Measurements from ENCODE around the gene FNDC3B.

FNDC3B gene

GRCh38 chr3:172137287-172138192 lies 98.2 kb downstream of the FNDC3B start:
- no peak for DNase-seq (ENCODE audit: low spot score)

- no peak for DNase-seq (ENCODE audit: low spot score)
These were observed 98.8 kb downstream of the FNDC3B start for GRCh38 chr3:172138193-172138537.

GRCh38 chr3:172138792-172139507 lies 99.6 kb downstream of the FNDC3B start:
- DNase-seq (ENCODE audit: low spot score): peak; percentile 8

DNA sequence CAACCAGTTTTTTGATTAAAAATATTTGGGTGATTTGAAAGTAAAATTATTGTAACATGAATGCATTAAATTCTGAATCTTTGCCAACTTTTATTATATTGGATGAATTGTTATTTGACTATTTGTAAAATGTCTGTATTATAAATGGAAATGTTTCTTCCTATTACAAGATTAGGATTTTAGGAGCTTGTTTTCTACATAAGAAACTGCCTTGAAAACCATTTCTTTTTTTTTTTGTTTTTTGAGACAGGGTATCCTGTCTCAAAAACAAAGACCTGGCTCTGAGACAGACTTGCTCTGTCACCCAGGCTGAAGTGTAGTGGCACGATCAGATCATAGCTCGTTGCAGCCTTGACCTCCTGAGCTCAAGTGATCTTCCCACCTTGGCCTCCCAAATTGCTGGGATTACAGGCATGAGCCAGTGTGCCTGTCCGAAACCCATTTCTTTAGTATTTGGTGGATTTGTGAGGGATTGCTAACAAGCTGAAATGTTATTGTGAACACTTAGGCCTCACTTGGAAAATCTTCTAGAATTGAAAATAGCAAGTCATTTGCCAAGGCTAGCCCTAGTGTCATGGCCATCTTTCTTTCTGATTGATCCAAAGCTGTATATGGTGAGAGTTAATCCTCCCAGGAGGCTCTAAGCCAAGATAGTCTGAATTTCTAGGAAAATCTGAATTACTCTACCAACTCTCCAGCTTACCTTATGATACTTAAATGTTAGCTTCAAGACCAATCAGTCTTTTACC lies 100.3 kb downstream of the FNDC3B start:
- no peak for DNase-seq (ENCODE audit: low spot score)

DNA sequence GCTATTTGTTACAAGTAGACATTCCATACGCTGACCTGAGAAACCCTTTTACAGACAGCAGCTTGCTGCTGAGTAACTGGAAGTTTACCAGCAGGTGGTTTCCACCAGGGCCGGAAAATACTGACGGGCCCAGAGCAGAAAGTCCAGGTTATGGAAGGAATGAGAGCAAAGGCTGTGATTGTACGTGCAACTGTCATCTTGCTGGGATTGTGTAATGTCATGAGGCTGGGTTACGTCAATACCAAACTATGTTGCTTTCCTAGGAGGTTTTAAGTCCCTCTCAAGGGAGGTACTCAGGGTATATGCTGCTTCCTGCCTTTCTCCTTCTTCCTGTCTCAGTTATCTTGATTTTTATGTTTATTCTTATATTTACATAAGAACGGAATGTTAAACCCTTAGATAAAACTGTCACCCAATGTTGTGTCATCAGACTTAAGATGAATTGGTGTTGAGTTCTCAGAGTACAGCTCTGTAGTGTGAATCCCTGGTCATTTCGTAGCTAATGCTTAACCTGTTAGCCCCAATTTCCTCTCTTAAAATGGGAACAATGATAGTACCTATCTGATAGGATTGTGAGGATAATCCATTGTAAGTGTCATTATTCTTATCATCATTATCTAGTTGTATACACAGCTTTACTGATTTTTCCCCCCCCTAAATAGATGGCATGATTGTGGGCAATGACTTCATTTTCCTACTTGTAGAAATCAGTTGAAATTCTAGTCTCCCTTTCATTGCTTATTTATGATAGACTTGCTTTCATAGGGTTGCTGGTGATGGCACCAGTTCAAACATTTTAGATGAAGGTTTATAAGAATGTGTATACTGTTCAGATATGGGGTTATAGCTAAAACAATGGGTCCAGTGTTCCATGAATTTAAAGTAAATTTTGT lies 101.4 kb downstream of the FNDC3B start:
- no peak for DNase-seq (ENCODE audit: low spot score)

DNA sequence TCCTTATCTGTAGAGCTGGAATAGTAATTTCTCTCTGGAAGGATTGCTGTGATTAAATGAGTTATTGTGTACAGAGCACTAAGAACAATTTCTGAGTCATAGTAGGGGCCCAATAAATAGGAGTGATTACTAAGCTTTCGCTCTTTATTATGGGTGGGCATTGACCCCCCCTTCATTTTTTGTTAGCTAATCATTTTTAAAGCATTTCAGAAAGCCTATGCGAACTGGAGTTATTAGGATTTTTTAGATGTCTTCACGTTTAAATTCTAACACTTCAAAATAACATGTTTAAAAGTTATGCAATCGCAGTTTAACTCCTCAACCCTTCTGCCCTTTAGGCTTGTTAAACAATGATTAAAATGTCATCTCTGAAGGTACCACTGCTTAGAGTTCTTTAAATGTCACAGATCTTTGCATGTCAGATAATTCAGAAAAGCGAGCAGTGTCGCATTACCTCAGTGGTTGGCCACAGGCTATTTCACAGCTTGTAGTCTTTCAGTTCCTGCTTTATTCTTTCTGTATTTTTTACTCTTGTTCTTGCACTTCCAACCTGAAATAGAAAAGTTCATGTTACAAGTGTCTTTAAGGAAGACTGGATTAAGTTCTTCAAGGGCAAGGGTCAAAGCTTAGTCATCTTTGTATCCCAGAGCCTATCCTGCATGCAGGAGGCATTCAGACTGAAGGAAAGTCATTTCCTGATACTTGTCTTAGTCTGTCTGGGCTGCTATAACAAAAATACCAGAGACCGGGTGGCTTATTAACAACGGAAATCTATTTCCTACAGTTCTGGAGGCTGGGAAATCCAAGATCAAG lies 102.9 kb downstream of the FNDC3B start:
- no peak for DNase-seq (ENCODE audit: low spot score)

GRCh38 chr3:172142864-172143451 lies 103.6 kb downstream of the FNDC3B start:
- DNase-seq (ENCODE audit: low spot score): no peak

DNA sequence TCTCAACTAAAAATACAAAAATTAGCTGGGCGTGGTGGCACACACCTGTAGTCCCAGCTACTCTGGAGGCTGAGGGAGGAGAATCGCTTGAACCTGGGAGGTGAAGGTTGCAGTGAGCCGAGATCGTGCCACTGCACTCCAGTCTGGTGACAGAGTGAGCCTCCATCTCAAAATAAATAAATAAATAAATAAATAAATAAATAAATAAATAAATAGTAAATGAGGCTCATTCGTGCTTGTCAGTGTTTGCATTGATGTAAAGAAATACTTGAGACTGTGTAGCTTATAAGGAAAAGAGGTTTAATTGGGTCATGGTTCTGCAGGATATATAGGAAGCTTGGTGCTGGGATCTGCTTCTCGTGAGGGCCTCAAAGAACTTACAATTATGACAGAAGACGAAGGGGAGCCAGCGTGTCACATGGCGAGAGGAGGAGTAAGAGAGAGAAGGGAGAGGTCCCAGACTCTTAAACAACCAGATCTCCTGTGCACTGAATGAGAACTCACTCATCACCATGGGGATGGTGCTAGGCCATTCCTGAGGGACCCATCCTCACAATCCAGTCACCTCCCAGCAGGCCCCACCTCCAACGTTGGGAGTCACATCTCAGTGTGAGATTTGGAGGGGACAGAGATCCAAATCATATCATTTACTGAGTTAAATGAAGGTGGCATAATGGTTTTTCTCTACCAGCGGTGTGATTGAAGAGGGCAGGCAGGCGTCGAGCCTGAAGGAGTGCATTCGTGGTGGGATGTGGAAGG lies 104.5 kb downstream of the FNDC3B start:
- DNase-seq (ENCODE audit: low spot score): no peak

- no peak for DNase-seq (ENCODE audit: low spot score)
These were observed 105.2 kb downstream of the FNDC3B start for GRCh38 chr3:172144601-172145000.

DNA sequence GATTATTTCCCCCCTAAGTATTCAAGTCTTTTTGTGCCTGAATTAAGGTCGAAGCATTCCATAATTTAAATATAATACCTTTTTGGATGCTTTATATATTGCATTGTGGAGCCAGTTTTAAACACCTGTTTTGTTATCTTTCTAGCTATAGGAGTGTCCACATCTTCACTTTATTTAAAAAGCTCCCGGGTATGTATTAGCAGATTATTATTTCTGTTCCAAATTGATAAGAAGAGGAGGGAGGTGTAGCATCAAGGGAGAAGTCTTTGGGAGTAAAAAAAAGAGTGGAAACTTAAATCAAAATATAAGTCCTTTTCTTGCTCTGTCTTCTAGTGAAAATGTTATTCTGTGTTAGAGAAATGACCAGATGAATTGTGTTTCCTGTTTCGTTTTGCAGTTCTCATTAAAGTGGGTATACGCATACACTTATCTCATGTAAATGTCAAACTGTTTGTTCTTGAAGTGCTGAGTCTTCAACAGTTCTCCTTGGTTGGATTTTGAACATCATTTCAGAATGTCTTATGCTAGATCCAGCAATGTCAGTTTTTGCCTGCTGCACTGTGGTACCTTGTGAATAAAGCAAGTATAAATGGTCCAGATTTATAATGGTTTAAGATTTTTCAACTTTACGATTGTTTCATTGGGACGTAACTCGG lies 105.8 kb downstream of the FNDC3B start:
- DNase-seq (ENCODE audit: low spot score): no peak

GRCh38 chr3:172146349-172146748 lies 107.0 kb downstream of the FNDC3B start:
- DNase-seq (ENCODE audit: low spot score): no peak

GRCh38 chr3:172147113-172147818 lies 107.9 kb downstream of the FNDC3B start:
- DNase-seq (ENCODE audit: low spot score): no peak

GRCh38 chr3:172148241-172148640 lies 108.9 kb downstream of the FNDC3B start:
- no peak for DNase-seq (ENCODE audit: low spot score)

- no peak for DNase-seq (ENCODE audit: low spot score)
These were observed 109.6 kb downstream of the FNDC3B start for GRCh38 chr3:172148702-172149565.

- no peak for DNase-seq (ENCODE audit: low spot score)
These were observed 110.9 kb downstream of the FNDC3B start for GRCh38 chr3:172150268-172150667.

DNA sequence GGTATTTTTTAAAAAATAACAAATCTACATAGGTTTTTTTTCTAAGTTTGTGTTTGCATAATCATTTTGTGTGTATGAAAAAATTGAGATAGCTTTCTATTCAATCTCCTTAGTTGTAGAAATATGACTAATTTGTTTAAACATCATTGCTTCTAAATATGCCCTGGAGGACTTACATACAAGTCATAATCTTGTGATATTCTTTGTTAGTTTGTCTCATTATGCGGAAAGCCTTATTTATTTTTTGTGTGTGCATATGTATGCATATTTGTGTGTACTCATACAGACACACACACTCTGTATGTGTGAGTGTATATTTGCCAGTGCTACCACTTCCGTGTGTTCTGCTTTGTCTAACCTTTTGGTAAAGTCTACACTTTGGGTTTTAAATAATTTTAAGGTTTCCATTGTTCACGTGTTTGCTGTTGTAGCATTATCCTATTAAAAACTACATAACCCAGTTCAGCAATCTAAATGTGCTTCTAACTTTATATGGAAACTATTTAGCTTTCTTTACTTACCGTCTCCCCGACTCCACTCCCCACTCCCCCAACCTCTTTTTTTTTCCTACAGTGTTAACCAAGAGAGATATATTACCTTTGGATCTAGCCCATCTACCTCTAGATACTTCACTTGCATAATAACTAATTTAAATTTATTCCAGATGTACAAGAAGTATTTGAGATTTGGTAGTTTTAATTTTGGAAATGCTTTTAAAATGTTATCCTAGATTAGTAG lies 111.7 kb downstream of the FNDC3B start:
- no peak for DNase-seq (ENCODE audit: low spot score)

All from hematopoietic multipotent progenitor cell treated with erythropoietin and hydrocortisone succinate and interleukin-3 and kit ligand, for 15 days (in vitro differentiated cells).